Thyroid gland (tissue), 4 donors: ENCODE data around the gene CCL4. TPM values are rescaled to one million over a fixed set of nuclear protein-coding genes. Genes with fewer than 3 reads are reported as not detected.

Experiments used
- DNase-seq, 2 donors: peaks; one replicate each; pipeline ENCODE4 v3.0.0-alpha.2; 2019
- H3K27ac ChIP-seq, 3 donors: fragments of 200-600 bp; sonication (generic); 1 replicate in 2 of 3; 2 replicates in 1 of 3; pipeline ENCODE4 v1.5.1; 2016 to 2019; ENCODE audit warnings: mild to moderate bottlenecking in 1 of 3, moderate library complexity in 1 of 3
- H3K27me3 ChIP-seq: fragments of 200-600 bp; sonication (generic); one replicate; pipeline ENCODE4 v1.5.1; 2019
- H3K36me3 ChIP-seq, 2 donors: fragments of 200-600 bp; sonication (generic); one replicate each; pipeline ENCODE4 v1.5.1; 2016 to 2019
- H3K4me1 ChIP-seq, 2 donors: fragments of 200-600 bp; sonication (generic); one replicate each; pipeline ENCODE4 v1.5.1; 2017 to 2019
- H3K4me3 ChIP-seq, 3 donors: fragments of 200-600 bp; sonication (generic); replicated peaks in 1 of 3; 1 replicate in 2 of 3; 2 replicates in 1 of 3; pipeline ENCODE4 v1.5.1; 2016; ENCODE audit warnings: mild to moderate bottlenecking in 1 of 3
- H3K9me3 ChIP-seq: fragments of 200-600 bp; sonication (generic); one replicate; pipeline ENCODE4 v1.5.1; 2017
- POLR2A ChIP-seq, 2 donors: fragments of 450-650 bp; IDR thresholded peaks; one replicate each; pipeline ENCODE4 v1.6.1; 2017; ENCODE audit warnings: antibody characterized with exemption in 2 of 2, mild to moderate bottlenecking in 2 of 2, moderate library complexity in 1 of 2
- WGBS, 2 donors: methylation state at CpG; one replicate each; pipeline ENCODE4 v1.1.5; 2017; 5-methylcytosine and 5-hydroxymethylcytosine counted together
- intact Hi-C: fragments of 100-400 bp; cut with DNase I; formaldehyde crosslinking; loops from one replicate; pipeline ENCODE4 v1.15.1; 2023
- total RNA-seq, 4 donors: library from RNA; depleted of rRNA; stranded (reverse); fragments of >200 nt; gene quantifications; one replicate each; pipeline ENCODE4 v1.2.3, GENCODE V29; 2016
- TF ChIP-seq, protein P1 (sequence below), 6 experiments: fragments of 200-600 bp in 3 of 6; fragments of 450-650 bp in 3 of 6; sonication (generic) in 3 of 6; IDR thresholded peaks; one replicate each; pipeline ENCODE4 v1.5.1; 2016 to 2019; ENCODE audit warnings: antibody characterized with exemption in 6 of 6, mild to moderate bottlenecking in 2 of 6, inconsistent platforms in 1 of 6, moderate library complexity in 1 of 6

Gene CCL4
- total RNA-seq, 4 donors from 2014 or later = 0.78 to 4.3 (median 2.7) TPM; not detected in 1

DNA sequence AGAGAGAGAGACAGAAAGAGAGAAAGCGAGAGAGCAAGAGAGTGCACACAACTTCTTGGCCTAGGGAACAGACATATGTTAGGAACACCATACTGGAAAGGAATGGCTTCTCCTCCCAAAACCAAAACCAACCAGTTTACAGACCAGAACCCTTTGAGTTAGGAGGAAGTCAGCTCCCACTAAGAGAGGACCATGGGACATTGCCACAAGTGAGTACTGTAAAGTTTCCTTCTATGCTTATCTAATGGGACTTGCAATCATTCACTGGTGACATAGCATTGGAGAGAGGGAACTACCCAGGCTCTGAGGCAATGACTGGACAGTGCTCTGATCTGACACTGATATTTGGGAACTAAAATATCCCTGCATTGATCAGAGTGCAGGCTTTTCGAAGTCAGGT, 40.4 kb downstream of the CCL4 start:
- WGBS, 2 donors = 86 to 94% methylated on average over 2 of the region's 2 CpGs
- Histone ChIP-seq H3K27ac (no peak overlapping the region), H3K4me3 (no peak overlapping the region), H3K36me3 (no peaks in the 10 kb centered on the region), H3K4me1 (no peaks in the 10 kb centered on the region), H3K9me3 (no peaks in the 10 kb centered on the region), H3K27me3 (no peaks in the 10 kb centered on the region)
- TF ChIP-seq, protein P1, sequence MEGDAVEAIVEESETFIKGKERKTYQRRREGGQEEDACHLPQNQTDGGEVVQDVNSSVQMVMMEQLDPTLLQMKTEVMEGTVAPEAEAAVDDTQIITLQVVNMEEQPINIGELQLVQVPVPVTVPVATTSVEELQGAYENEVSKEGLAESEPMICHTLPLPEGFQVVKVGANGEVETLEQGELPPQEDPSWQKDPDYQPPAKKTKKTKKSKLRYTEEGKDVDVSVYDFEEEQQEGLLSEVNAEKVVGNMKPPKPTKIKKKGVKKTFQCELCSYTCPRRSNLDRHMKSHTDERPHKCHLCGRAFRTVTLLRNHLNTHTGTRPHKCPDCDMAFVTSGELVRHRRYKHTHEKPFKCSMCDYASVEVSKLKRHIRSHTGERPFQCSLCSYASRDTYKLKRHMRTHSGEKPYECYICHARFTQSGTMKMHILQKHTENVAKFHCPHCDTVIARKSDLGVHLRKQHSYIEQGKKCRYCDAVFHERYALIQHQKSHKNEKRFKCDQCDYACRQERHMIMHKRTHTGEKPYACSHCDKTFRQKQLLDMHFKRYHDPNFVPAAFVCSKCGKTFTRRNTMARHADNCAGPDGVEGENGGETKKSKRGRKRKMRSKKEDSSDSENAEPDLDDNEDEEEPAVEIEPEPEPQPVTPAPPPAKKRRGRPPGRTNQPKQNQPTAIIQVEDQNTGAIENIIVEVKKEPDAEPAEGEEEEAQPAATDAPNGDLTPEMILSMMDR (IDR thresholded peaks at IDR 0.05) = no peak
- no peak for TF ChIP-seq POLR2A (IDR thresholded peaks at IDR 0.05)
- intact Hi-C loops = no loop called here
- no peak for DNase-seq

DNA sequence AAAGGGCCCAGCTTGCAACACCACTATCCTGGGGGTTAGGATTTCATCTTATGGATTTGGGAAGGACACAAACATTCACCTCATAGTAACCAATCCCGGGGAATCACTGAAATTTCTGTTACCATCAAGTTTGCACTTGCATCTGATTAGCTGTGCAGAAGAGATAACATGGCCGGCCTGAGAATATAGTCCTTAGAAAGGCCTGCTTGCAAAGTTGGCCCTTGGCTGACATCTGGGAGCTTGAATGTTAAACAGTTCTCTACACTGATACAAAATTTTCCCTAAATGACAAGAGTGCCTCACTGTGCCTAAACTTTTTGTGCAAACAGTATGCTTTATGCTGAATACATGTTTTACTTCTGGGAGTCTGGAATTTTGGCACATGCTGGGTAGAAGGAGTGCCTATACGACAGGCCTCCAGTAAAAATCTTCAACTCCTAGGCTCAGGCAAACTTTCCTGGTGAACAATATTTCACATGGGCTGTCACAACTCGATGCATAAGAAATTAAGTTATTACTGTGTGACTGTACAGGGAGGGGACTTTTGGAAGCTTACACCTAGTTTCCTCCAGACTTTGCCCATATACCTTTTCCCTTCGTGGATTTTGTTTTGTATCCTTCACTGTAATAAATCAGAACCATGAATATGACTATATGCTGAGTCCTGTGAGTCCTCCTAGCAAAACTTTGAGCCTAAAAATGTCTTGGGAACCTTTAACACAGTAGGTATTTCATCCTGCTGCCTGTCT, 41.5 kb downstream of the CCL4 start:
- Histone ChIP-seq H3K36me3 (no peaks in the 10 kb centered on the region), H3K27ac (no peak overlapping the region), H3K9me3 (no peaks in the 10 kb centered on the region), H3K4me3 (no peak overlapping the region), H3K4me1 (no peaks in the 10 kb centered on the region), H3K27me3 (no peaks in the 10 kb centered on the region)
- no peak for DNase-seq
- intact Hi-C loops = loop anchor here (5.0 kb wide), 1 partner anchor 173 kb away; no protein-coding TSS in a partner anchor
- 73 to 81% methylated on average over 5 of the region's 5 CpGs for WGBS, 2 donors
- TF ChIP-seq, protein P1 (IDR thresholded peaks at IDR 0.05) = no peak
- TF ChIP-seq POLR2A (IDR thresholded peaks at IDR 0.05) = no peak

DNA sequence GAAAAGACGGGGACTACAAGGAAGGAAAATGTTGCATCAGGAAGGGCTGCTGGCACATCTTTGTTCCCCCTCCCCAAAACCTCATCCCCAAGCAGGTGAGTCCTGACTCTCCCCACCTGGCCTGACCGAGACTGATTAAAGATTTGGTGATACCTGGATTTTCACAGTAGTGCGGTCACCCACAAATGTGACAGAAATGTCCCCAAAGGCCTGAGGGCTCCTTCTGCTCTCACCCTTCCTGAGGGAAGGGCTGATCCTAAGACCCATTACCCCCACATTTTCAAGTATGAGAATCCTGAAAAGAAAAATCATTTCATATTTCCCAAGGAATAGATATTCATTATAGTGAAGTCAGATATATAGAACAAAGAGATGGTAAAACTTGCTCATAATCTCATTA, 44.0 kb downstream of the CCL4 start:
- intact Hi-C loops = loop anchor here (5.0 kb wide), 1 partner anchor 175 kb away; no protein-coding TSS in a partner anchor

DNA sequence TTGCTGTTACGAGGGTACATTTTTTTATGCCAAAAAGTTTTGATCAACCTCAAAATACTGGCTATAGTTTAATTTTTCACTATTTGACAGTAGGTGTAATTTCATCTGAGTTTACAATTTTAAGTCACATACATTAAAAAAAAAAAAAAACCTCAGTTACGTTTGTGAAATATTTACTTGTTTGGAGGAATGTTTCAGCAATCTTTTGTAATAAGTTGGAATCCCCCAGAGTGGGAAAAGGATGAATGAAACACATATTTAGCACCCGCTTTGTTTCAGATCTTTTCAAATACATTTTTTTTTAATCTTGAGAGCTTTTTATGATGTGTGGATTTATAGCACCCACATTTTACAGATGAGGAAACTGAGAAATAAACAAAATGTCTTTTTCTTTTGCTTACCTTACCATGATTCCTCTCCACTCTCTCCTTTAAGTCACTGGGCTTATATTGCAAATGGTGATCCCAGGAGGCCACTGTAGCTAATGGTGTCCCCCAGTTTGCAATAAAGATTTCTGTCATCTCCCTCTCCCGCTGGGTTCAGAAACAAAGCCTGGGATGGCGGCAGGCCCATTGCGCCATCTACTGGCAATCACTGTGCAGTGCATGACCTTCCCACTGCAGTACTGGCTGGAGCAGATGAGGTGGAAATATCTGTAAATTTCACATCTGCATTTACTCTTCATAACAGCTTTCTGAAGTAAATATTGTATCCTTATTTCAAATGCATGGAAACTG, 45.1 kb downstream of the CCL4 start:
- Histone ChIP-seq H3K27me3 (peaks cover 6% of the 10 kb centered on the region), H3K4me1 (no peaks in the 10 kb centered on the region), H3K36me3 (no peaks in the 10 kb centered on the region), H3K4me3 (no peak overlapping the region), H3K9me3 (no peaks in the 10 kb centered on the region), H3K27ac (no peak overlapping the region)
- 44% methylated on average over 6 of the region's 6 CpGs for WGBS, 2 donors
- intact Hi-C loops = loop anchor here (5.0 kb wide), 1 partner anchor 176 kb away; no protein-coding TSS in a partner anchor
- TF ChIP-seq POLR2A (IDR thresholded peaks at IDR 0.05) = no peak
- TF ChIP-seq, protein P1 (IDR thresholded peaks at IDR 0.05) = peak; percentile 79 to 100 (median 88)
- peak; percentile 60 to 66 for DNase-seq

More for the DNA sequence above, 44.0 kb downstream of the CCL4 start:
- Histone ChIP-seq H3K4me3 (no peak overlapping the region), H3K36me3 (no peaks in the 10 kb centered on the region), H3K9me3 (no peaks in the 10 kb centered on the region), H3K27ac (no peak overlapping the region), H3K27me3 (peaks cover 6% of the 10 kb centered on the region), H3K4me1 (no peaks in the 10 kb centered on the region)
- TF ChIP-seq, protein P1 (IDR thresholded peaks at IDR 0.05) = no peak
- TF ChIP-seq POLR2A (IDR thresholded peaks at IDR 0.05) = no peak
- no peak for DNase-seq
- whole genome bisulfite sequencing, 2 donors = 86 to 90% methylated on average over 3 of the region's 3 CpGs
